HG02588 (cell line): ENCODE data around the gene GALNT18.
A peak's percentile ranks its signal among the peaks of the same experiment; 100 is the strongest.

Source experiments
- ATAC-seq: cut with Tn5 transposase; IDR thresholded peaks from one replicate; pipeline ENCODE4 v1.9.1; 2021; ENCODE audit warnings: mild to moderate bottlenecking, moderate library complexity; ENCODE audit not compliant: unreplicated experiment

GALNT18 gene

GRCh38 chr11:11621573-11622339, at the start of gene GALNT18:
Gene GALNT18 (minus strand): TSS chr11:11622005.
- peak; percentile 98 for ATAC-seq

GRCh38 chr11:11670574-11670973, 48.8 kb upstream of the GALNT18 start:
- no peak for ATAC-seq

- ATAC-seq = no peak
These were observed 47.5 kb upstream of the GALNT18 start for GRCh38 chr11:11669233-11669846.

GRCh38 chr11:11668781-11669180, 47.0 kb upstream of the GALNT18 start:
- ATAC-seq = no peak

- no peak for ATAC-seq
These were observed 46.5 kb upstream of the GALNT18 start for GRCh38 chr11:11668274-11668673.

GRCh38 chr11:11667056-11667455, 45.3 kb upstream of the GALNT18 start:
- no peak for ATAC-seq

GRCh38 chr11:11665407-11665806, 43.6 kb upstream of the GALNT18 start:
- no peak for ATAC-seq

GRCh38 chr11:11663907-11664306, 42.1 kb upstream of the GALNT18 start:
- no peak for ATAC-seq

- ATAC-seq = no peak
These were observed 40.8 kb upstream of the GALNT18 start for GRCh38 chr11:11662578-11662977.

GRCh38 chr11:11661326-11662040, 39.7 kb upstream of the GALNT18 start:
- ATAC-seq = no peak

GRCh38 chr11:11660363-11660740, 38.5 kb upstream of the GALNT18 start:
- no peak for ATAC-seq

GRCh38 chr11:11659567-11660362, 38.0 kb upstream of the GALNT18 start:
- ATAC-seq = no peak

- no peak for ATAC-seq
These were observed 35.6 kb upstream of the GALNT18 start for GRCh38 chr11:11657218-11657955.

GRCh38 chr11:11641581-11641980, 19.8 kb upstream of the GALNT18 start:
- ATAC-seq = no peak

GRCh38 chr11:11640996-11641395, 19.2 kb upstream of the GALNT18 start:
- ATAC-seq = no peak

- no peak for ATAC-seq
These were observed 18.3 kb upstream of the GALNT18 start for GRCh38 chr11:11640152-11640551.

- ATAC-seq = no peak
These were observed 14.9 kb upstream of the GALNT18 start for GRCh38 chr11:11636671-11637070.

GRCh38 chr11:11635443-11635842, 13.6 kb upstream of the GALNT18 start:
- no peak for ATAC-seq

- no peak for ATAC-seq
These were observed 7.6 kb upstream of the GALNT18 start for GRCh38 chr11:11629368-11629767.

GRCh38 chr11:11628651-11629050, 6.8 kb upstream of the GALNT18 start:
- no peak for ATAC-seq
